GM18507 (cell line): Measurements from ENCODE around the gene C16orf96.

Experiments
- DNase-seq: peaks from one replicate; pipeline ENCODE4 v3.0.0; 2011; ENCODE audit warnings: low read depth; ENCODE audit not compliant: insufficient read length; ENCODE audit errors: extremely low spot score
- FAIRE-seq: peaks from 2 replicates; lab custom pipeline; 2011; peaks lifted over from hg19 to GRCh38; lab: Jason Lieb, UNC

C16orf96 gene

GRCh38 chr16:4523686-4524085 lies 32.5 kb upstream of the C16orf96 start:
- DNase-seq: no peak
- FAIRE-seq: no peak

- FAIRE-seq (no peak), DNase-seq (no peak)
Observed at GRCh38 chr16:4524571-4524970, 31.6 kb upstream of the C16orf96 start.

DNA sequence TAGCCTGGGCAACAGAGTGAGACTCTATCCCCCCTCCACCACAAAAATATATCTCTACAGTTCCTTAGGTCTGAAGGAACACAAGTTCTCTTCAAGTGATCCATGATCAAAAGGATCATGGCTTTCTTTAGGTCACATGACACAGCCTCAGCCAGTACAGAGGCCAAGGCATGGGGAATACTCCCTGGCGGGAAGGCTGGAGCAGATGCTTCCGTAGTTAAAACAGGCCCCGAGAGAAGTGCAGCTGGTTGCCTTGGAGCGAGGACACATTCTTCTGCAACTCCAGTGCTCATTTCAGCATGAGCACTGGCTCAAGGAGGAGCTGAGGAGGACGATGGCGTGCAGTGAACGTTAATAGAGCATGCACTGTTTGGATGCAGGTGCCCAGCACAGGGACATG lies 31.1 kb upstream of the C16orf96 start:
- FAIRE-seq: no peak
- no peak for DNase-seq

DNA sequence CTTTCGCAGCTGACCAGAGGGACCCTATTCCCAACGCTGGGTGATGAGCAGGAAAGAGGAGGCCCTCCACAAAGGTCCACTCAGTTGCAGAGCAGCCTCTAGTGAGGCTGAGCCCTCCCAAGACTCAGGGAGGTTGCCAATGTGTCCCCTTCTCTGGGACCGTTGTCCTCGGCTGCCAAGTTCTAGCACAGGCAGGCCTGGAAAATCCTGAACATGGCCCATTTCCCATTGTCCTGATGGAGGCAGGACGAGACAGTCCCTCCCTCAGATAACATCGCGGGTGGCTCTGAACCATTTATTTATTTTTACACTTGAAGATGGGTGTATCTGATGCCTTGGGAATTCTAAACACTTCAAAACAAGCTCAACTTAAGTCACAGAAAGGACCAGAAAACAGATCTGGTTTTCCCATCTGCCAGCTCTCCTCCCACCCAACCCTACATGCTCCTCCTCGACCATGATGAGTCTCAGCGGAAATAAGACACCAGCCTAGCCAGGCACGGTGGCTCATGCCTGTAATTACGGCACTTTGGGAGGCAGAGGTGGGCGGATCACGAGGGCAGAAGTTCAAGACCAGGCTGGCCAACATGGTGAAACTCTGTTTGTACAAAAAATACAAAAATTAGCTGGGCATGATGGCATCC lies 30.4 kb upstream of the C16orf96 start:
- no peak for FAIRE-seq

GRCh38 chr16:4529085-4530060 lies 26.8 kb upstream of the C16orf96 start:
- DNase-seq: no peak
- no peak for FAIRE-seq

More for the DNA sequence above, 30.4 kb upstream of the C16orf96 start:
- DNase-seq: no peak

- DNase-seq (no peak), FAIRE-seq (no peak)
Observed at GRCh38 chr16:4531811-4532210, 24.3 kb upstream of the C16orf96 start.

DNA sequence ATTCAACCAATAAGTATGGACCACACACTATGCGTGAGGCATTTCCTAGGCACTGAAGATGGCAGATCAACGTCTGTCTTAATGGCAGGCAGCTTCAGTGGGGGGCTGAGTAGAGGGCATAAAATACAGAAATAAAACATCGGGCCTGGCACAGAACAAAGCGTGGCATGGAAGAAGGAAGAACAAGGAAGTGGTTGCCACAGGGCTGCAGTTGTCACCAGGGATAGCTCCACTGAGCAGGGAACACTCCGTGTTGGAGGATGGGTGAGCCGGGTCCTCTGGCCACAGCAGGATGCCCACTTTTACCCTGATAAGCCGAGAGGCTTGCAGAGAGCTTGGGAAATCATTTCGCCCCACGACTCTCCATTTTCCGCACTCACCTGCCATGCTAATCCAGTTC lies 23.9 kb upstream of the C16orf96 start:
- DNase-seq (no peak), FAIRE-seq (no peak)

- DNase-seq (no peak), FAIRE-seq (no peak)
Observed at GRCh38 chr16:4533490-4533889, 22.6 kb upstream of the C16orf96 start.

DNA sequence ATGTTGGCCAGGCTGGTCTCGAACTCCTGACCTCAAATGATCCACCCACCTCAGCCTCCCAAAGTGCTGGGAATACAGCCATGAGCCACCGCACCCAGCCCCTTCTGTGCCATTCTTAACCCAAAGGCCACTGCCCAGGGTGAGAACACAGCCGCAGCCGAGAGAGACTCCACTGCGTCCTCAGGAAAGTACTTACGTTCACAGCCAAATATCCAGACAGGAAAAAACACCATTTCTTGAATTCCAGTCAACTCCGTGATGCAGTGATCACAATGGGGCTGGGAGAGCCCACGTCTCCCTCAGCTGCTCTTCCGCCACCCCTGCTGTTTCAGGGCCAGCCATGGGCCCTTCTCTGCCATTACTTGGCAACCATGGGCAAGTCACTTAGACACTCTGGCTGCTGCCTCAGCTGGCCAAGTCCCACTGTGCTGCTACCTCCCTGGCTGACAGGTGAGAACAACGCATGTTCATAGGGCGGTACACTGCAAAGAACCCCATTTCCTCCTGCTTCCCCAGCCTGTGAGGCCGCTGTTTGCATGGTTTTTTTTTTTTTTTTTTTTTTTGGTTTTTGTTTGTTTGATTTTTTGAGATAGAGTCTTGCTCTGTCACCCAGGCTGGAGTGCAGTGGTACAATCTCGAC lies 21.9 kb upstream of the C16orf96 start:
- DNase-seq (no peak), FAIRE-seq (no peak)

DNA sequence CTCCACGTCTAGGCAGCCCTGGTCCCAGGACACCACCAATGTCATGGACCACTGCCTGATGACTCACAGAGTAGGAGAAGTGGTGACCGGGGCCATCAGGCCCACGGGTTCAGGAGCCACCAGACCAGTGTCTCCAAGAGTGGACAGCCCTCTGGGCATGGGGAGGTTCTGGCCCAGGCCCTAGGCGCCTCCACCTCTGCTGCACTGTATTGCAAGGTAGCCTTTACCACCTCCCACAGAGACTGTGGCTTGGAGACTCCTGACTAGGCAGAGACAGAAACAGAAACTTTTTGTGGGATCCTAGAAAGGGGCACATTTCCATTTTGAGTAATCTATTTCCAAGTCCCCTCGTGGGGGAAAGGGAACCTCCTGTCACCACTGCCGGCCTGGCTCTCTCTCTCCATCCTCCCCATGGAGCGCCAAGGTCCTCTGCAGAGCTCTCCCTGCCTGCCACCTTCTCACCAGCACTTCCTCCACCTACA lies 20.5 kb upstream of the C16orf96 start:
- FAIRE-seq: no peak
- DNase-seq: no peak

- no peak for DNase-seq
- no peak for FAIRE-seq
Observed at GRCh38 chr16:4536391-4537106, 19.6 kb upstream of the C16orf96 start.

DNA sequence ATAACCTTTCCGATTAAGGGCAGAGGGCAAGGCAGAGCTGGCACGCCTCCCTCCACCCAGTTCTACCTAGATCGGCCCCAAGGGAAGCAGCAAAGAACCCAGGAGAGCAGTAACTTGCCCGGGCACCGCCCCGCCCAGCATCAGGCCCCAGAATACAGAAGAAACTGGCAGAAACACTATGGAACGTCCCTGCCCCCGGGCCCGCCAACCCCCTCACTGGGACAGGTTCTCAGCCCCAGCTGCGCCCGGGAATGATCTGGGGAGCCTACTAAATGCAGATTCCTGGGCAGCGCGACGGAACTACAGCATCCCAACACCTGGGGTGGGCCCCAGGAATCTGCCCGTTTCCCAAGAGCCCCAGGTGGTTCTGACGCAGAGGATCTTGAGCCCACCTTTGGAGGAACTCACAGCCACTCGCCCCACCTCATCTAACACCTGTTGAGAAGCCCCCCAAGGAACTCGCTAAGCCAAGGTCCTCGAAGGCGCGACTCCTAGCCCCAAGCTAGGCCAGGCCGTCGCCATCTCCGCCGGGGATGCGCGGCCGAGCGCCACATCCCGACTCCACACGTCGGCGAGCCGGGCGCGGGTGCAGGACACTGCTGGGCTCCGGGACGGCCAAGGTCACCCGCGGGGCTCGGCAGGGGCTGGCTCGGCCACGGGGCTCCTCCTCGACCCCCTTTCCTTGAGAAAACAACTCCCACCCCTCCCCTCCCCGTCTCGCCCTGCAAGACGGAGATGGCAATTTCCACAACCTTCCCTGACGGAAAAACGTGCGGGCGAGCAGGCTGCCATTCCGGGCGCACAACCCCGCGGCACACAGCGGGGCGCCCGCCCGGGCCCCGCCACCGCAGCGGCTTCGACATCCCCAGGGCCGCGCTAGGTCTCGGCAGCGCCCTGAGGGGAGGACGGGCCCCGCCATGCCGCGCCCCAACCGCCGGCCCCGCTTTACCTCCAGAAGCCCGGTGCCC lies 18.5 kb upstream of the C16orf96 start:
- FAIRE-seq (no peak), DNase-seq (no peak)

DNA sequence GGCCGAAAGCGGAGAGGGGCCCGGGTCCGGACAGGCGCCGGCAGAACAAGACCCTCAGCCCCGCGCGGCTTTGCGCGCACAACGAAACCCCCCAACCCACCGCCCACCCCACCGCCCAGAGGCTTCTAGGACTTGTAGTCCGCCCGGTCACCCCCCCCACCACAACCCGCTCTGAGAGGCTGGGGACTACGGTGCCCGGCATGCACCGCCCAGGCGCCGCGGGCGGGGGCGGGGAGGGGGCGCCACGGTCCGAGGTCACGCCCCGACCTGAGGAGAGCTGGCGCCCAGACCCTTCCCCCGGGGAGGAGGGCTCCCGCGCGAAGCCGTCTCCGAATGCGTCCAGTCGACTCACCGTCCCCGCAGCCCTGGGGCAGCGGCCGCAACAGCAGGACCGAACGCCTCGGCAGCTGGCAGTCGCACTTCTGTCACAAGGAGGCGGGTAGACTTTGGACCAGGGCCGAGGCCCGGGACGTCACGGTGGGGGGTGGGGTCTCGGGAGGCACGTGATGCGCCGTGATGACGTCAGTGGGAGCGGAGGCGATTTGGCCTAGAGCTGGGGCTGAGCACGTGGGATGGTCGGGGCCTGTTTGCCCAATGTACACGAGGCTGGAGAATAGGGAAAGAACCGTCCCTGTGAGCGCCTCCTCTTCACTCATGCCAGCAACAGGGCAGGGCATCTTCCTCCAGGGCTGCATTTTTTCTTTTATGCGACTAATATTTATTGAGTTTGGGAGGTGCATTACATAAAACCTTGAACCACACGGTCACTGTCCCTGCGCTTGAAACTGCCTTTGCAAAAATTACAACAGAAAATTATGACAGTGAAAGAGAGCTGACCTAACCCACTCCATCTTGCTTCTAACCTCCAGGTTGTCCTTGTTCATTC lies 17.5 kb upstream of the C16orf96 start, which contains the start of gene CDIP1:
TSS of gene CDIP1 (minus strand) at position 424 of the 886 bp plus-strand sequence. CDS start 24,643 bp downstream, outside the sequence.
- DNase-seq: peak; percentile 83
- peak; percentile 95 for FAIRE-seq

DNA sequence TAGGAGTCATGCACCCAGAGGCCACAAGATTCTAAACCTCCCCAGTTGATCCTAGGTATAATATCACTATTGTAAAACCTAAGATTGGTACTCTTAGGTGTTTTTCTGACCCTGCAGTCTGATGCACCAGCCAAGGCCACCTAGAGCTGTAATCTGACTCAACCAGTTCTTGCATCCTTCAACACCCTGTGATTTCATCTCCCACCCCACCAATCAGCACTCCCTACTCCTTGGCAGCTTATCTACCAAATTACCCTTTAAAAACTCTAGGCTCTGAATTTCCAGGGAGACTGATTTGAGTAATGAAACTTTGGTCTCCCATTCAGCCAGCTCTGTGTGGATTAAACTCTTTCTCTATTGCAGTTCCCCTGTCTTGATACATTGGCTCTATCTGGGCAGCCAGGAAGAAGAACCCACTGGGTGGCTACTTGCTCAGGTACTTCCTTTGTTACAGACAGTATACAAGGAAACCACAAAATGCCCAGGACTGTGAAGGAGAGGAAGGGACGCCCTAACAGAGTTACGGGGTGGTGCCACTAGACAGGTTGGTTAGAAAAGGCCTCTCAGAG lies 16.3 kb upstream of the C16orf96 start:
- DNase-seq (no peak), FAIRE-seq (no peak)

GRCh38 chr16:4544473-4544872 lies 11.7 kb upstream of the C16orf96 start:
- DNase-seq: no peak

GRCh38 chr16:4548124-4548523 lies 8.0 kb upstream of the C16orf96 start:
- no peak for FAIRE-seq
- DNase-seq: no peak

More at GRCh38 chr16:4544473-4544872, 11.7 kb upstream of the C16orf96 start:
- FAIRE-seq: no peak

GRCh38 chr16:4550591-4550990 lies 5.5 kb upstream of the C16orf96 start:
- FAIRE-seq (no peak), DNase-seq (no peak)
